CD4-positive, alpha-beta T cell treated with Interleukin-4 for 4 hours (primary cell): ENCODE results near the gene FIBP.
"Not testable (repeated sequence)": the region's sequence is repeated elsewhere in the genome, so short reads cannot be mapped to it uniquely, and the experiment has no call there.

Source experiments
- DNase-seq: peaks from one replicate; pipeline ENCODE4 v3.0.0-alpha.2; 2020

The FIBP gene

GRCh38 chr11:65912845-65913244 lies 24.6 kb upstream of the FIBP start:
- no peak for DNase-seq

DNA sequence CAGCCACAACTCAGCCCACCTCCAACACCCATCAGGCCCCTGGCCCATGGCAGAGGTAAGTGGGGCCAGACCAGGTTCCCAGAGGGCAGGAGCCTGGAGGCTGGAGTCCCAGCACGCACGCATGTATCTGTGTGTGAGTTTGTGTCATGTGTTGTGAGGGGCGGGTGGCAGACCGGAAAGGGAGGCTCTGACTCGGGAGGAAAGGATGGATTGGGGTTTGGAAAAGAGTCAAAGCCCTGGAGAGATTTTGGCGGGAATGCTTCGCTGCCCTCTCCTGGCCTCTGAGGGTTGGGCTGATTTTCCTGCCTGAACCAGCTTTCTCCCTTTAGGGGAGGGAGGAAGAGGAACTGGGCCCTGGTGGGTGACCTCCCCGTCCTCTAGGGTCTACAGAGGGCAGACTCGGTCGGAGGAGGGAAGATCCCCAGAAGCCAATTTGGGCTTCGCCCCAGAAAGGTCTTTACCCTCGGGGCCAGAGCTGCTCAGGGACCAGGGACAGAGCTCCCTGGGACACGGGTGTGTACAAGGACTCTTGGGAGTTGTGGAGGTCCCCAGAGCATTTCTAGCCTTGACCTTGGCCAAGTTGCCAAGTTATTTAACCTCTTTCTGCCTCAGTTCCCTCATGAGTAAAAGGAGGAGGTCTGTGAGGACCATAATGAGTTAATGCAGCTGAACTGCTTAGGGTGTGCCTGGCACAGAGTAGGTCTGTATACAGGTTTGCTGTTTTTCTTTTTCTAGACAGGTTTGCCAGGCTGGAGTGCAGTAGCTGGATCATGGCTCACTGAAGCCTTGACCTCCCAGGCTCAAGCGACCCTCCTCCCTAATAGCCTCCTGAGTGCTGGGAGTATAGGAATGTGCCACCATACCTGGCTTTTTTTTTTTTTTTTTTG lies 23.7 kb upstream of the FIBP start:
- DNase-seq, result no peak

DNA sequence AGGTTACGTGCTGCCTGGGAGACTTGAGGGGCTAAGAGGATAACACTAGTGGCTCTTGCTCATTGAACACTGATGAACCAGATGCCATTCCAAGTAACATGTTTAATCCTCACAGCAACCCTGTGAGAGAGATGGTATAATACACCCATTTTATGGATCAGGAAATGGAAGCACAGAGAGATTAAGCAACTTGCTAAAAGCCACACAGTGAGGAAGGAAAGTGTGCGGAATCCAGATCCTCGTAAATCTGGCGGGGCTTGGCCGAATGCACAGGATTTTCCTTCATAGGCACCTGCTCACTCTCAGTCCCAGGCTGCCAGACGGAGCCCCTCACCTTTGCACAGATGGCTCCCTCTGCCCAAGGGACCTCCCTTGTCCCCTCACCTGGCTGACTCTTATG lies 19.6 kb upstream of the FIBP start:
- DNase-seq, result no peak

GRCh38 chr11:65906602-65907001 lies 18.3 kb upstream of the FIBP start:
- no peak for DNase-seq

- DNase-seq, result no peak
Observed at GRCh38 chr11:65903715-65904114, 15.4 kb upstream of the FIBP start.

GRCh38 chr11:65903068-65903481 lies 14.8 kb upstream of the FIBP start:
- DNase-seq, result no peak

DNA sequence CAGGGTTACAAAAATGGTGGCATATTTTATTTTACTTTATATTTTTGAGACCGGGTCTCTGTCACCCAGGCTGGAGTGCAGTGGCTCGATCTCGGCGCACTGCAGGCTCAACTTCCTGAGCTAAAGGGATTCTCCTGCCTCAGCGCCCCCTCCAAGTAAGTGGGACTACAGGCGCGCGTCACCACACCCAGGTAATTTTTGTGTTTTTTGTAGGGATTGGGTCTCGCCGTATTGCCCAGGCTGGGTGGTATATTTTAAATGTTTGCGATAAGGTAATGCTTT lies 12.6 kb upstream of the FIBP start:
- no peak for DNase-seq

DNA sequence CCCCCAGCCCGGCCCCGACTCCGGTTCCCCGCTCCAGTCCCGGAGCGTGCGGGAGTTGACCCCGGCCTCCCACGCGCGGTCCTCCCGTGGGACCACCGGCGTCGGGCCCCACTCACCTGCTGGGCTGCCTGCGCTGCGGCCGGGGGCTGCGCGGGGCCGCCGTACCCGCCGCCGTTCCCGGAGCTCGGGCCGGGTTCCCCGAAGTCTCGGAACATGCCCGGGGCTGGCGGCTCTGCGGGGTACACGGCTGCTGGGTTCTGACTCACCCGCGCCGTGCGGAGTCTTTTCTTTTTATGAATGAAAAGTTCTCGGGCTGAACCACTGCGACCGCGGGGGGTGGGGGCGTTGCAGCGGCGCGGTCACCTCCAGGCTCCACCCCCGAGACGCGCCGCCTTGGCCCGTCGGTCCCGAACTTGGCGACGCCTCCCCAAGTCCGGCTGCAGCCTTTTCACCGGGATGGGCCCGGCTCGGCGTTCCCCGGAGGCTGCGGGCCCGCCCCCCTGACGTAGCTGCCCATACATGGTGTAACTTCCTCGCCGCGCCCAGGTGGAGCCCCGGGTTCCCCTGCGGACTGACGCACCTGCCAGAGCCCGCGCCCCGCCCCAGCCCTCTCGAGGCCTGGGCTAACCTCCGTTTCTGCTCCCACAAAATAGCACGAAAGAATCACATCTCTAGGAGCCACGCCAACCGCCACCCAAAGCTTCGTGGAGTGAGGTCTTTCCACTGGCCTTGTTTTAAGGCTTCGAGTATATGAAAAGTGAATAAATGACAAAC lies 12.0 kb upstream of the FIBP start, which contains the start of gene FOSL1:
Gene FOSL1, minus strand, starts transcription at position 264 of the 774 bp plus-strand sequence. Its CDS starts 49 bp downstream, at position 215.
- peak; percentile 96 for DNase-seq

DNA sequence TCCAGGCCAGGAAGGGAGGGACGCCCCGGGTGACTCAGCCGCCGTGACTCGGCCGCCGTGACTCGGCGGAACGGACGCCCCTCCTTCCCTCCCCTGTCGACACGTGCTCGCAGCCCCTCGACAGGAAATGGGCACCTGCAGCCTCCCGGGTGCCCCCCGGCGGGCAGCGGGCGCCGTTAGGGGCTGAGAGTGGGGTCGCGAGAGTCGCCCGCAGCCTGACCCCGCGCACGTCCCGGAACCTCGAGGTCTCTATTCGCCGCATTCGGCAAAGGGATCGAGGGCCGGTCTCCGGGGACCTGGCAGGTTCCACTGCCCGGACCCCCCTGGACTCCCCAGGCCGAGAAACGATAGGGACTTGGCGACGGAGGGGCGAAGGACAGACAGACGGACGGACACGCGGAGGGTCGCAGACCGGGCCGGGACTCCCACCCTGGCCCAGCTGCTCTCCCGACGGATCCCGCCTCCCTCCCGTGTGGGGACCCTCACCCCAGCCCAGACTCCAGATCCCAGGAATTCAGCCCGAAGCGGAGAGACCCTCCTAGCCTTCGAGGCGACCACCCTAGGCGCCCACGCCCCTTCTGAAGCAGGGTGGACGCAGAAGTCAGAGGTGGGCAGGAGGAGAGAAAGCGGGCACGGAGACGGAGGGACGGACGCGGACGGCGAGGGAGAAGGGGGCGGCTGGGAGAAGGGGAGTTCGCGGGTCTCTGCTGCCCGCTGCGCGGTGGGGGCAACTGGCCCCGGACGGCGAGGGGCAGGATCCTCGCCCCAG lies 11.3 kb upstream of the FIBP start:
- peak; percentile 36 for DNase-seq

GRCh38 chr11:65898656-65899355 lies 10.5 kb upstream of the FIBP start:
- DNase-seq, result no peak

- no peak for DNase-seq
Observed at GRCh38 chr11:65897020-65897471, 8.8 kb upstream of the FIBP start.

DNA sequence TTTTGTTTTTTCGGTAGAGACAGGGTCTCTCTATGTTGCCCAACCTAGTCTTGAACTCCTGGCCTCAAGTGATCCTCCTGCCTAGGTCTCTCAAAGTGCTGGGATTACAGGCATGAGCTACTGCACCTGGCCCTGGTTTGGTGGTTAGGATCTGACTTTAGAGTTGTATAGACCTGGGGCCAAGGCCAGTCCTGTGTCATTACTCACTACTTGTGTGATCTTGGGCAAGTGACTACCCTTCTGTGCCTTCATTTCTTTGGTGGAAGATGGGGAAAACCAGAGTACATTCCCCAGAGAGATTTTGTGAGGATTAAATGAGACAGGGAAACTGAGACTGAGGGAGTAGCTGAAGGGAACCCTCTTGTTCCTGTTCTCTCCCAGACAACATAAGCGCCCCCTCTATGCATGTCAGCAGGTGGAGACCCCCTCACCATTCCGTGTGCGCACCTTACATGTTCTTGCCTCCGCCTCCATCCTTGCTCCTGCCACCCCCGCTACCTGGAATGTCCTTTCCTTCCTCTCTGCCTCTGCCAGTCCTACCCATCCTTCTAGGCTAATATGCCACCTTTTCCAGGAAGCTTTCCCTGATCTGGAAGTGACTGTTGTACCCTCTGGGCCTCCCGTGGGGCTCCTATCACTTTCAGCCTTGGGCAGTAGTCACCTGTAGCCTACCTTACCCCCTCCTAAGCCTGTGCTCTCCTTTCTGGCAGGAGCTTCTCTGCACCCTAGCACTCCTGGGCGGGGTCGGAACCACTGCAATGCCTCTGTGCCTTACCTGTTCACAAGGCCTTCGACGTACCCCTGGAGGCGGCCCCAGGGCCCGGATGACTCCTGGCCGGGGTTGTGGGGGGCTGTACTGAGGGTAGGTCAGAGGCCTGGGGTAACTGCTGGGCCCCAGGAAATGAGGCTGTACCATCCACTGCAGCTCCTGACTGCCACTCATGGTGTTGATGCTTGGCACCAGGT lies 8.0 kb upstream of the FIBP start:
- no peak for DNase-seq

- no peak for DNase-seq
Observed at GRCh38 chr11:65895482-65895981, 7.3 kb upstream of the FIBP start.

DNA sequence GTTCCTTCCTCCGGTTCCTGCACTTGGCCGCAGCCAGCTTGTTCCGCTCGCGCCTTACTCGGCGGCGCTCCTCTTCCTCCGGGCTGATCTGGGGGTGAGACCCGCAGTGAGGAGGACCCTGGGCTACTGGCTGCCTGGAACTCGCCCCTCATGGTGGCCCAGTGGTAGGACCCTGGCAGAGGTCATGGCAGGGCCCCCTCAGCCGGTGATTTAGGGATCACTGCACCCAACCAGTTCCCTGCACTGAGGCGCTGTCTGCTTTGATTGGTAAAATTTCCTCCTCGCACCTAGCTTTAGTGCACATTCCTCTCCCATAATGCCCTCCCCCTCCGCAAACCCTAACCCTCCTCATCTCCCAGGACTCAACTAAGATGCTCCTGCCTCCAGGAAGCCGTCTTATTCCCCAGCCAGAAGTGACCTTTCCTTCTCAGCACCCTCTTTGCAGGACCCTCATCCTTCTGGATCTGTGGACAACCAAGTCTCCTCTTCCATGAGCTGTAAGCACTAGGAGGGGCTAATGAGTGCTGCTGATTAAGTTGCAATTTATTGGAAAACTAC lies 5.8 kb upstream of the FIBP start:
- DNase-seq, result peak; percentile 35

DNA sequence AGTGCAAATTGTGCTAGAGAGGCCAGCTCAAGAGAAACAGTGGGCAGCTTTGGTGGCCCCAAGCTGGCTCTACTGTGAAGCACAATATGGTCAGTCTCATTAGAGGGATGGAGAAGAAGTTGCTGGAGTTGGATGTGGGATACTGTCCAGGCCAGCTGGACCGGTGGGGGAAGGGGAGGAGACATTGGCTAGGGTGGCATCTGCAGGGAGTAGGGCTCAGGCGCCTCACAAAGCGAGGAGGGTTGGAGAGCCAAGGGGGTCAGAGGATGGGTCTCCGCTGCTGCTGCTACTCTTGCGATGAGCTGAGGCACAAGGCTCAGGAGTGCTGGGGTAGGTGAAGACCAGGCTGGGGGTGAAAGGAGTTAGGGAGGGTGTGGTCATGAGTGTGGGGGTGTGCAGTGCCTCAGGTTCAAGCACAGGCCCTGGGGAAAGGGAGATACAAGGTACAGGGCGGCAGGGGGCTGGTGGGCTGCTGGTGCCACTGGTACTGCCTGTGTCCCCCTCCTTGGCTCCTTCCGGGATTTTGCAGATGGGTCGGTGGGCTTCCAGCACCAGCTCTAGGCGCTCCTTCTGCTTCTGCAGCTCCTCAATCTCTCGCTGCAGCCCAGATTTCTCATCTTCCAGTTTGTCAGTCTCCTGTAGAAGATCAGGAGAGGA lies 4.5 kb upstream of the FIBP start:
- DNase-seq, result no peak

GRCh38 chr11:65892137-65892540 lies 3.9 kb upstream of the FIBP start:
- DNase-seq, result not testable (repeated sequence)

GRCh38 chr11:65891219-65892136 lies 3.2 kb upstream of the FIBP start:
- DNase-seq, result no peak

- peak; percentile 97 for DNase-seq
Observed at GRCh38 chr11:65890324-65891218, 2.3 kb upstream of the FIBP start, which contains the start of gene CCDC85B. Gene CCDC85B, plus strand, starts transcription at chr11:65890673. Its CDS starts 111 bp downstream, at chr11:65890784.
